GM21717 (cell line): ENCODE results near the gene PRODH2.
"Not testable (repeated sequence)": the region's sequence is repeated elsewhere in the genome, so short reads cannot be mapped to it uniquely, and the experiment has no call there.

ENCODE experiments used
- ATAC-seq: cut with Tn5 transposase; IDR thresholded peaks from one replicate; pipeline ENCODE4 v1.9.1; 2021; ENCODE audit warnings: mild to moderate bottlenecking, moderate library complexity; ENCODE audit not compliant: unreplicated experiment

Gene PRODH2

GRCh38 chr19:35797663-35798062 lies 15.0 kb downstream of the PRODH2 start:
- no peak for ATAC-seq

GRCh38 chr19:35796645-35797542 lies 15.8 kb downstream of the PRODH2 start:
- ATAC-seq, result no peak

- ATAC-seq, result not testable (repeated sequence)
Observed at GRCh38 chr19:35795564-35795963, 17.1 kb downstream of the PRODH2 start.

- no peak for ATAC-seq
Observed at GRCh38 chr19:35793381-35794165, 19.1 kb downstream of the PRODH2 start.

GRCh38 chr19:35792888-35793287 lies 19.8 kb downstream of the PRODH2 start:
- no peak for ATAC-seq

- ATAC-seq, result no peak
Observed at GRCh38 chr19:35792312-35792711, 20.3 kb downstream of the PRODH2 start.

GRCh38 chr19:35791814-35792279 lies 20.8 kb downstream of the PRODH2 start:
- no peak for ATAC-seq

GRCh38 chr19:35790981-35791813 lies 21.4 kb downstream of the PRODH2 start:
- ATAC-seq, result no peak

GRCh38 chr19:35789978-35790944 lies 22.4 kb downstream of the PRODH2 start:
- ATAC-seq, result no peak

- ATAC-seq, result no peak
Observed at GRCh38 chr19:35789195-35789977, 23.3 kb downstream of the PRODH2 start.

GRCh38 chr19:35788205-35788960 lies 24.3 kb downstream of the PRODH2 start:
- no peak for ATAC-seq

GRCh38 chr19:35787227-35787799 lies 25.3 kb downstream of the PRODH2 start:
- ATAC-seq, result no peak

- ATAC-seq, result no peak
Observed at GRCh38 chr19:35786299-35787160, 26.1 kb downstream of the PRODH2 start.

- no peak for ATAC-seq
Observed at GRCh38 chr19:35785339-35785627, 27.4 kb downstream of the PRODH2 start.

- no peak for ATAC-seq
Observed at GRCh38 chr19:35784503-35785338, 27.9 kb downstream of the PRODH2 start.
